Pons (tissue), 1 donor: ENCODE data around the gene MPPE1.
"Not testable (repeated sequence)": the region's sequence is repeated elsewhere in the genome, so short reads cannot be mapped to it uniquely, and the experiment has no call there.

Source experiments
- DNase-seq: peaks from one replicate; pipeline ENCODE4 v3.0.0-alpha.2; 2016; ENCODE audit warnings: low spot score

Gene MPPE1

DNA sequence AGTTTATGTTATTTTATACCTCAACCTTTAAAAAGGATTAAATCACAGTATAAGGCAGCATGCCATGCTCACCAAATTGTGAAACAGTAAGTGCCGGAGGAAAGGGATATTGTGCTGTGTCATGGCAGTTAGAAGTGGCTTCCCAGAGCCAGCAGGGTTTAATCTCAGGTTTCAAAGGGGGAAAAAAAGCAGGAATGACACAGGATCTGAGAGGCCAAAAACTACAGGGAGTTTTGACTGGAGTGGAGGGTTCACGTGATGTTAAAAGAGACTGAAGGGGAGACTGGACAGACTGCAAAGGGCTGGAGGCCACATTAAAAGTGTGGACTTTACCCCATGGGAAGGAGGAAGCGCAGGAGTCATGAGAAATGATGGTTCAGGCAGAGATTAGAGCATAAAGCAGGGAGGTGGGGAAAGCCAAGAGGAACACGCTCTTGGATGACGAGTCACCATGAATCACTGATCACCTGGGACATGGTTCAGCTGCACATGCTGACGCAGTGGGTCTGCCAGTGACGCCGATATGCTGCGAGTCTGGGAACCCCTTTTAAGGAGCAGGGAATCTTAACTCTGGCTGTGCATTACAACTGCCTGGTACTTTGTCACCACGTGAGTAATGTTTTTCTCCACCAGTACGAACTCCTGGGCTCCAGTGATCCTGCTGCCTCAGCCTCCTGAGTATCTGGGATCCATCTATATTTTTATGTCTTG is 50.8 kb downstream of the MPPE1 start:
- peak; percentile 30 for DNase-seq

GRCh38 chr18:11854554-11854953 is 53.6 kb downstream of the MPPE1 start:
- DNase-seq, result not testable (repeated sequence)

DNA sequence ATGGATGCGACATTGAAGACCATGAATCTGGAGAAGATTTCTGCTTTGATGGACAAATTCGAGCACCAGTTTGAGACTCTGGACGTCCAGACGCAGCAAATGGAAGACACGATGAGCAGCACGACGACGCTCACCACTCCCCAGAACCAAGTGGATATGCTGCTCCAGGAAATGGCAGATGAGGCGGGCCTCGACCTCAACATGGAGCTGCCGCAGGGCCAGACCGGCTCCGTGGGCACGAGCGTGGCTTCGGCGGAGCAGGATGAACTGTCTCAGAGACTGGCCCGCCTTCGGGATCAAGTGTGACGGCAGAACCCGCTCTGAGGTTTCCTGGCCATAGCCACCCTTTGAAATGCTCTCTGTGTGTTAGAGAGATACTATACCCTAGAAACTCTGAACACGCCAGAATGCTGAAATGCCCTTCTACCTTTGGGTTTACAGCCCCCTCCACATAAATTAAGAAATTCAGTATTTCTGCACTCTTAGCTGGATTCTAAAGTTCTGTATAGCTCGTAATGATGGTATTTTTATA is 56.2 kb downstream of the MPPE1 start:
- DNase-seq, result no peak

- peak; percentile 96 for DNase-seq
Observed at GRCh38 chr18:11851146-11851805, 56.8 kb downstream of the MPPE1 start, which contains the start of gene CHMP1B. CHMP1B (plus strand) TSS chr18:11851413; CDS start chr18:11851512, 99 bp downstream.

DNA sequence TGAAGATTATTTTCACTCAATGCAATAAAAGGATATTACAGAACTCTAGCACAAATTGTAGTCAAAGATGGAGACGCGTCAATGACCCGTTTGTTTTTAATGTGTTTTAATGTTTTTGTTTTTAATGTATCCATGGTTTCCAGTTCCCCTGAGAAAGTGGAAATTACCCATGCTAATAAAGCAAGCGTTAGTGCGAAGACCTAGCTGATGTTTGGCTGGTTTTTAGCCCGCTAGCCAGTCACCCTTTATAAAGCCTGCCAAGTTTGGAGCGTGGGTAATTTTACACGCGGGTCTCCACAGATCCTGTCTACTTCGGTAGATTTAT is 57.3 kb downstream of the MPPE1 start:
- no peak for DNase-seq

- peak; percentile 66 for DNase-seq
Observed at GRCh38 chr18:11849841-11850634, 58.1 kb downstream of the MPPE1 start.

DNA sequence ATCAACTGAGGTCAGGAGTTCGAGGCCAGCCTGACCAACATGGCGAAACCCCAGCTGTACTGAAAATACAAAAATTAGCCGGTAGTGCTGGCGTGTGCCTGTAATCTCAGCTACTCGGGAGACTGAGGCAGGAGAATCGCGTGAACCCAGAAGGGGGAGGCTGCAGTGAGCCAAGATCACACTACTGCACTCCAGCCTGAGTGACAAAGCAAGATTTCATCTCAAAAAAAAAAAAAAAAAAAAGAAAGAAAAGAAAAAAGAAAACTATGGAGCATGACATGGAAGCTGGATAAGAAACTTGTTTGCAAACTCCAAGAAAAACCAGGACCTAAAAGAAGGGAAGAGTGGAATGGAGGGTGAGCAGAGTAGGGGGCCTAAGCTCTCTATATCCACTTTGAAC is 58.8 kb downstream of the MPPE1 start:
- DNase-seq, result no peak

- no peak for DNase-seq
Observed at GRCh38 chr18:11847811-11848210, 60.3 kb downstream of the MPPE1 start.

DNA sequence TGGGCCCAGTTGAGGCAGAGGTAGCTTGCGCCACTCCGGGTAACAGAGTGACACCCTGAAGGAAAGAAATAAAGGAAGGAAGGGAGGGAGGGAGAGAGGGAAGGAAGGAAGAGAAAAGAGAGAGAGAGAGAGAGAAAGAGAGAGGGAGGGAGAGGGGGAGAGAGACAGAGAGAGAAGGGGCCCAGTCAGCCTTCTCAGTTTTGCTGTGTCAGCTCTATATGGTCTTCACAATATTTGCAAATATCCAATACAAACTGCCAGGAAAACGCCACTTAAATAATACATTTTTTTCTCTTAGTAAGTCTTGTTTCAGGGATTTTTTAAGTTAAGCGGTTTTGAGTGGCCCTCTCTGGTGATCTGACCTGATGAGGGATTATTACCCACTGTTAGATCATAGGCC is 62.5 kb downstream of the MPPE1 start:
- DNase-seq, result no peak

GRCh38 chr18:11844436-11844835 is 63.7 kb downstream of the MPPE1 start:
- DNase-seq, result no peak

DNA sequence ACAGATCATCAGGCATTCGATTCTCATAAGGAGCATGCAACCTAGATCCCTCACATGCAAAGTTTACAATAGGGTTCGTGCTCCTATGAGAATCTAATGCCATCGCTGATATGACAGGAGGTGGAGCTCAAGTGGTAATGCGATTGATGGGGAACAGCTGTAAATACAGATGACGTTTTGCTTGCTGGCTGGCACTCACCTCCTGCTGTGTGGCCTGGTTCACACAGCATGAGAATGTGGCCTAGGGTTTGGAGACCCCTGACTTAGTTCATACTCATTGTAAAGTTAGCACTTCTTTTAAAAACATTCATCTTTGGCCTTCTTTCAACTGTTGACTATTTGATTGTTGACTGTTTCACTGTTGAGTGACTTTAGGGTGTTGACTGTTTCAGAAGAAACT is 65.6 kb downstream of the MPPE1 start:
- DNase-seq, result no peak

DNA sequence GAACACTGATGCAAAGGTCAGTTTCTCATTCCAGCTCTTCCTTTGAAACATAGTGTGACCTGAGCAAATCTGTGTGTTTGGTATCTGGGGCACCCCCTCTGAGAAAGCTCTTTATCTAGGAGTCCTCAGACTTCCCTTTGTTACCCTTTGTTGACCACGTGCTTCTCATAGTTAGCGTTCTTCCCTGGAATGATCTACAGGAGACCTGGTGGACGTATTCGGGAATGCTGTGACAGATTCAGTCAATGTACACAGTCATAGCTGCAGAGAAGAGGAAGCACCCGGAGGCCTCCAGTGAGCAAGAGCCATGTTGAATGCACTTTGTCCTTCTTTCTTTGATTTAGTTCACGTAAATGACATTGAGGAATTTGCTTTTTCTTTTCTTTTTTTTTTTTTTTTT is 67.6 kb downstream of the MPPE1 start:
- DNase-seq, result no peak

DNA sequence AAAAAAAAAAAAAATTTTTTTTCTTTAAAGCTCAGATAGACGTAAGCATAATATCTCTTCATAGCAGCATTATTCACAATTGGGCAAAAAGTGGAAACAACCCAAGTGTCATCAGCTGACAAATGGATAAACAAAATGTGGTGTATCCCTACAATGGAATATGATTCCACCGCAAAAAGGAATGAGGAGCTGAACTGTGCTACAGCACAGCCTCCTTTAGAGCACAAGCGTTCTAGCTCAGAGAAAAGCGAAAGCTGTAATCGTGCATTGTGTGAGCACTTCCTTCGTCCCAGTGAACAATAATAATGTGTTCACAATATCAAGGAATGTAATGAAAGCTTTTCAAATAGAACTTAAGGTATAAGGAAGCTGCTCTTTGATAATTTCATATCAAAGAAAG is 68.6 kb downstream of the MPPE1 start:
- no peak for DNase-seq

- DNase-seq, result no peak
Observed at GRCh38 chr18:11834772-11835171, 73.3 kb downstream of the MPPE1 start.
